OCI-LY7 (cell line): ENCODE results near the gene OXCT1. TPM values are rescaled to one million over a fixed set of nuclear protein-coding genes. Genes with fewer than 3 reads are reported as not detected.

Experiments used
- BruUV-seq: library from RNA; stranded (reverse); fragments of 400-500 nt; replicated peaks from 2 replicates; lab custom pipeline; 2021; lab: Mats Ljungman, UMichigan
- CTCF ChIA-PET: fragments of 300-600 bp; sonication (Branson Sonifier 250); formaldehyde crosslinking; loops from one replicate; lab custom pipeline; 2022; ENCODE audit warnings: antibody characterized with exemption; ENCODE audit not compliant: unreplicated experiment; lab: Charles Lee
- POLR2A ChIA-PET: fragments of 300-600 bp; sonication (Branson Sonifier 250); formaldehyde crosslinking; loops from one replicate; lab custom pipeline; 2022; ENCODE audit warnings: antibody characterized with exemption; lab: Charles Lee
- DNase-seq: peaks from one replicate; pipeline ENCODE4 v3.0.0-alpha.2; 2015; ENCODE audit warnings: low spot score
- H2AFZ ChIP-seq: fragments of 200-600 bp; sonication (generic), shearing (Covaris generic); 2 replicates; pipeline ENCODE4 v1.6.1; 2014; ENCODE audit warnings: mild to moderate bottlenecking, antibody characterized with exemption, low read length, moderate library complexity
- H3K27ac ChIP-seq: fragments of 200-600 bp; sonication (generic); 2 replicates; pipeline ENCODE4 v1.5.1; 2014; ENCODE audit warnings: mixed run types, low read depth, mild to moderate bottlenecking, moderate library complexity, low read length, inconsistent platforms; ENCODE audit not compliant: poor library complexity, severe bottlenecking
- H3K36me3 ChIP-seq: fragments of 200-600 bp; sonication (generic); 2 replicates; pipeline ENCODE4 v1.6.1; 2014; ENCODE audit warnings: mild to moderate bottlenecking, antibody characterized with exemption, low read length, moderate library complexity, mixed read lengths; ENCODE audit not compliant: insufficient read depth
- H3K4me1 ChIP-seq: fragments of 200-600 bp; sonication (generic); 2 replicates; pipeline ENCODE4 v1.5.1; 2014; ENCODE audit warnings: mild to moderate bottlenecking, low read length; ENCODE audit not compliant: insufficient read depth, poor library complexity, severe bottlenecking
- H3K4me2 ChIP-seq: fragments of 200-600 bp; sonication (generic); 2 replicates; pipeline ENCODE4 v1.6.1; 2014; ENCODE audit warnings: mild to moderate bottlenecking, low read length
- H3K4me3 ChIP-seq: fragments of 200-600 bp; sonication (generic); 2 replicates; pipeline ENCODE4 v1.5.1; 2014; ENCODE audit warnings: mild to moderate bottlenecking, low read depth, low read length; ENCODE audit not compliant: poor library complexity, severe bottlenecking
- H3K79me2 ChIP-seq: fragments of 200-600 bp; sonication (generic); 2 replicates; pipeline ENCODE4 v1.6.1; 2016; ENCODE audit warnings: low read depth, mild to moderate bottlenecking, low read length, moderate library complexity, mixed read lengths; ENCODE audit not compliant: insufficient read depth
- H3K9me2 ChIP-seq: fragments of 200-600 bp; sonication (generic); 2 replicates; pipeline ENCODE4 v1.6.1; 2016; ENCODE audit warnings: mild to moderate bottlenecking, low read length, mixed read lengths; ENCODE audit not compliant: insufficient read depth
- H3K9me3 ChIP-seq: fragments of 200-600 bp; sonication (generic); 2 replicates; pipeline ENCODE4 v1.6.1; 2014; ENCODE audit warnings: mild to moderate bottlenecking, mixed run types, low read length, mixed read lengths
- H4K20me1 ChIP-seq: fragments of 200-600 bp; sonication (generic); 2 replicates; pipeline ENCODE4 v1.6.1; 2014; ENCODE audit warnings: mild to moderate bottlenecking, antibody characterized with exemption, low read length, moderate library complexity, mixed read lengths; ENCODE audit not compliant: insufficient read depth
- CTCF ChIP-seq: fragments of 200-600 bp; sonication (generic); conservative IDR thresholded peaks from 2 replicates; pipeline ENCODE4 v1.5.1; 2014; ENCODE audit warnings: mild to moderate bottlenecking, antibody characterized with exemption, low read length, moderate library complexity, mixed read lengths
- EZH2phosphoT487 ChIP-seq: fragments of 200-600 bp; sonication (generic); IDR thresholded peaks from 2 replicates; pipeline ENCODE4 v1.6.1; 2018; ENCODE audit warnings: low read depth, borderline replicate concordance, mild to moderate bottlenecking, mixed run types, antibody characterized with exemption, low read length, moderate library complexity, mixed read lengths
- intact Hi-C: fragments of 100-400 bp; cut with micrococcal nuclease; formaldehyde crosslinking; loops from one replicate; pipeline ENCODE4 v1.10.0; 2022; ENCODE audit not compliant: unreplicated experiment
- total RNA-seq, 2 experiments: library from RNA; depleted of rRNA in 1 of 2; stranded (reverse); fragments of >200 nt in 1 of 2; shearing (Covaris generic) in 1 of 2; gene quantifications; 2 replicates each; pipeline ENCODE4 v1.2.3, GENCODE V29; 2014 to 2022

Gene OXCT1
- total RNA-seq, 2 experiments from 2014 or later, result 27.0 to 43.4 TPM

DNA sequence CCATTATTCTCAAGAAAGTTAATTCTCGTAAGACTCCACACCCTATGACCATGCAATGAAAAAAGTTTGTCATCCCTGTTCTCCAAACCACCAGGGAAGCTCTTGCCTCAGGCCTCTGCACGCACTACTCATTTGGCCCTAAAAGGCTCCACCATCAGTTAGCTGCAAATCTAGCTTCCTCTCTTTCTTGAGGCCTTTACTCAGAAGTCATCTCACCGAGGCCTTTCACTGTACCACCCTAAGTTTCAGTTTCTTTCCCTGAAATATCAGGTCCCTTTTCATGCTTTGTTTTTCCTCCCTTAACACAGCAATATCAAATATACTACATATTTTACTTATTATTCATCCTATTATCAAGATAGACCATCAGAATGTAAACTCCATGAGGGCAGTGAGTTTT, 39.1 kb downstream of the OXCT1 start:
- no peak for TF ChIP-seq EZH2phosphoT487
- intact Hi-C loops, result loop anchor here (10.0 kb wide), 1 partner anchor 926 kb away; the partner anchor contains the start of gene C7
- POLR2A ChIA-PET, result interaction anchor here (0.5 to 1.5 kb wide), 2 partner anchors 9 to 79 kb away, joined by 3 read pairs; no protein-coding TSS in a partner anchor
- H3K4me2 ChIP-seq, result no peak overlapping the region
- H3K27ac ChIP-seq, result no peak overlapping the region
- CTCF ChIA-PET, result no interaction called here
- no peaks in the 10 kb centered on the region for H3K9me2 ChIP-seq
- no peak overlapping the region for H3K4me3 ChIP-seq
- no peaks in the 10 kb centered on the region for H3K9me3 ChIP-seq
- no peaks in the 10 kb centered on the region for H3K79me2 ChIP-seq
- no peak overlapping the region for H2AFZ ChIP-seq
- no peaks in the 10 kb centered on the region for H3K4me1 ChIP-seq
- no TSS peak for BruUV-seq
- no peaks in the 10 kb centered on the region for H4K20me1 ChIP-seq
- no peak for DNase-seq
- H3K36me3 ChIP-seq, result peaks cover 51% of the 10 kb centered on the region

- intact Hi-C loops, result no loop called here
- Histone ChIP-seq H4K20me1 (no peaks in the 10 kb centered on the region), H3K36me3 (peaks cover 27% of the 10 kb centered on the region), H3K79me2 (no peaks in the 10 kb centered on the region), H2AFZ (no peak overlapping the region), H3K4me2 (no peak overlapping the region), H3K9me2 (no peaks in the 10 kb centered on the region), H3K27ac (no peak overlapping the region), H3K4me3 (no peak overlapping the region), H3K4me1 (no peaks in the 10 kb centered on the region), H3K9me3 (no peaks in the 10 kb centered on the region)
- ChIA-PET CTCF (no interaction called here), POLR2A (no interaction called here)
- BruUV-seq, result no TSS peak
- DNase-seq, result no peak
- TF ChIP-seq EZH2phosphoT487 (no peak), CTCF (no peak)
These were observed 42.4 kb downstream of the OXCT1 start for GRCh38 chr5:41827792-41828191.

DNA sequence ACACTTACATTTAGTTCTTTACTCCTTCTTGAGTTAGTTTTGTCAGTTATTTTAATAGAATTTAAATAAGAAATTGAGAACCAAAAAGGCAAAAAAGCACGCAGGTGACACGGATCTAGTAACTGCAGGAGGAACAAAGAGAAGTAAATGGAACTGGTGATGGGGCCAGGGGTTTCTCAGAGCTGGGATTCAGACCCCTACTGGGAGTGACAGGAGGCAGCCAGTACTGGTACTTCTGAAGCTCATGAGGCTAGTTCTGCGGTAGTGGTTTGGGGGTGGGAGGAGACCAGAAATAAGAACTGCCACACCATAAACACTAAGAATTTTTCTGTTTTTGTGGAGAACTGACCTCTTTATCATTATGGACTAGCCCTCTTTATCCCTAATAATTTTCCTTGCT, 48.2 kb downstream of the OXCT1 start:
- no peaks in the 10 kb centered on the region for H3K9me2 ChIP-seq
- intact Hi-C loops, result no loop called here
- TF ChIP-seq EZH2phosphoT487 (no peak), CTCF (no peak)
- POLR2A ChIA-PET, result no interaction called here
- CTCF ChIA-PET, result no interaction called here
- no peak overlapping the region for H2AFZ ChIP-seq
- no peaks in the 10 kb centered on the region for H3K9me3 ChIP-seq
- no peaks in the 10 kb centered on the region for H4K20me1 ChIP-seq
- no peak overlapping the region for H3K4me2 ChIP-seq
- H3K36me3 ChIP-seq, result no peaks in the 10 kb centered on the region
- H3K4me3 ChIP-seq, result no peak overlapping the region
- no peak overlapping the region for H3K27ac ChIP-seq
- BruUV-seq, result no TSS peak
- H3K4me1 ChIP-seq, result no peaks in the 10 kb centered on the region
- no peaks in the 10 kb centered on the region for H3K79me2 ChIP-seq
- no peak for DNase-seq
